ENCODE measurements around the gene COL4A5. TPM values are rescaled to one million over a fixed set of nuclear protein-coding genes. Genes with fewer than 3 reads are reported as not detected.

COL4A5 gene
- total RNA-seq, 2 donors from 2014 or later: 2.7 to 7.0 TPM

- intact Hi-C loops (cut with DNase I): no loop called here
These were observed 97.4 kb downstream of the COL4A5 start for GRCh38 chrX:108537005-108537404.

GRCh38 chrX:108541286-108541685, 101.6 kb downstream of the COL4A5 start:
- TF ChIP-seq CTCF (IDR thresholded peaks at IDR 0.05): no peak
- Histone ChIP-seq H3K4me1 (no peaks in the 10 kb centered on the region), H3K9me3 (no peaks in the 10 kb centered on the region), H3K9ac (ENCODE audit: low read depth in 2 of 2, low read length in 2 of 2) (no peak overlapping the region), H3K4me3 (no peak overlapping the region), H3K36me3 (no peaks in the 10 kb centered on the region), H3K27ac (no peak overlapping the region), H3K27me3 (no peaks in the 10 kb centered on the region)
- intact Hi-C loops (cut with DNase I): no loop called here
- DNase-seq: no peak

More at GRCh38 chrX:108537005-108537404, 97.4 kb downstream of the COL4A5 start:
- H3K36me3 ChIP-seq: no peaks in the 10 kb centered on the region
- no peaks in the 10 kb centered on the region for H3K27me3 ChIP-seq
- DNase-seq: peak; percentile 24
- no peak overlapping the region for H3K9ac ChIP-seq (ENCODE audit: low read depth in 2 of 2, low read length in 2 of 2)
- no peak overlapping the region for H3K4me3 ChIP-seq
- no peak overlapping the region for H3K27ac ChIP-seq
- no peaks in the 10 kb centered on the region for H3K9me3 ChIP-seq
- no peaks in the 10 kb centered on the region for H3K4me1 ChIP-seq
- TF ChIP-seq CTCF (IDR thresholded peaks at IDR 0.05): peak; percentile 69

- DNase-seq: no peak
- H3K9me3 ChIP-seq: no peaks in the 10 kb centered on the region
These were observed 117.9 kb downstream of the COL4A5 start for GRCh38 chrX:108557580-108557979.

GRCh38 chrX:108558217-108558616, 118.6 kb downstream of the COL4A5 start:
- intact Hi-C loops (cut with DNase I): no loop called here
- Histone ChIP-seq H3K27me3 (no peaks in the 10 kb centered on the region), H3K4me3 (no peak overlapping the region), H3K9me3 (no peaks in the 10 kb centered on the region), H3K27ac (no peak overlapping the region), H3K9ac (ENCODE audit: low read depth in 2 of 2, low read length in 2 of 2) (no peak overlapping the region), H3K4me1 (no peaks in the 10 kb centered on the region), H3K36me3 (no peaks in the 10 kb centered on the region)
- TF ChIP-seq CTCF (IDR thresholded peaks at IDR 0.05): no peak
- no peak for DNase-seq

More at GRCh38 chrX:108557580-108557979, 117.9 kb downstream of the COL4A5 start:
- Histone ChIP-seq H3K27ac (no peak overlapping the region), H3K36me3 (no peaks in the 10 kb centered on the region), H3K9ac (ENCODE audit: low read depth in 2 of 2, low read length in 2 of 2) (no peak overlapping the region), H3K4me1 (no peaks in the 10 kb centered on the region), H3K27me3 (no peaks in the 10 kb centered on the region), H3K4me3 (no peak overlapping the region)
- TF ChIP-seq CTCF (IDR thresholded peaks at IDR 0.05): no peak
- intact Hi-C loops (cut with DNase I): no loop called here

- H3K4me1 ChIP-seq: no peaks in the 10 kb centered on the region
- no peaks in the 10 kb centered on the region for H3K27me3 ChIP-seq
These were observed 133.5 kb downstream of the COL4A5 start for GRCh38 chrX:108573136-108573535.

More at GRCh38 chrX:108573136-108573535, 133.5 kb downstream of the COL4A5 start:
- intact Hi-C loops (cut with DNase I): no loop called here
- Histone ChIP-seq H3K4me3 (no peak overlapping the region), H3K9me3 (no peaks in the 10 kb centered on the region), H3K36me3 (no peaks in the 10 kb centered on the region), H3K27ac (no peak overlapping the region), H3K9ac (ENCODE audit: low read depth in 2 of 2, low read length in 2 of 2) (no peak overlapping the region)
- TF ChIP-seq CTCF (IDR thresholded peaks at IDR 0.05): no peak
- DNase-seq: no peak
